ENCODE results near the gene POLR1H.
"Not testable (repeated sequence)": the region's sequence is repeated elsewhere in the genome, so short reads cannot be mapped to it uniquely, and the experiment has no call there.

Gene POLR1H, protein sequence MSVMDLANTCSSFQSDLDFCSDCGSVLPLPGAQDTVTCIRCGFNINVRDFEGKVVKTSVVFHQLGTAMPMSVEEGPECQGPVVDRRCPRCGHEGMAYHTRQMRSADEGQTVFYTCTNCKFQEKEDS

GRCh38 chr6:30061092-30061857, at the start of gene POLR1H:
POLR1H (plus strand) TSS chr6:30061265; CDS start chr6:30061525, 260 bp downstream.
- peak; percentile 92 to 98 for DNase-seq

GRCh38 chr6:30013291-30013922, 47.7 kb upstream of the POLR1H start:
- peak in 1 of 2 experiments; percentile 8 for DNase-seq

- no peak for DNase-seq
Measured at GRCh38 chr6:30019819-30020218, 41.2 kb upstream of the POLR1H start.

DNA sequence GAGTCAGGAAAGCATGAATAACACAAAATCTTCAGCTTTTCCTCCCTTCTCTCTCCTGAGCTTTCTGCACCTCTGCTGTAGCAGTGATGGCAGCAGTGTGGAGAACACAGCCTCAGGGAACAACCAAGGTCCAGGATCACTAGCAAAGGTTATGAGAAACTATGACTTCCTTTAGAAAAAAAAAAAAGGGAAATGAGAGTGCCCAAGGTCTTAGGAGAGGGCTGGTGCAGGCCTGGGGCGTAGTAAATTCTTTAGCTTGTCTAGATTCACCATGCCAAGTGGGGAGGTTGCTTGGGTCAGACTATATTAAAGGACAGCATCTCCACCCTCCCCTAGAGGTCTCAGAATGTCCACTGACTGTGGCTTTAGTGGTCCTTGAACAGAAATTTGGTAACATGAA, 40.4 kb upstream of the POLR1H start:
- DNase-seq = no peak

GRCh38 chr6:30022189-30022588, 38.9 kb upstream of the POLR1H start:
- no peak for DNase-seq

GRCh38 chr6:30022712-30023111, 38.4 kb upstream of the POLR1H start:
- not testable (repeated sequence) for DNase-seq

- no peak for DNase-seq
Measured at GRCh38 chr6:30025186-30025585, 35.9 kb upstream of the POLR1H start.

GRCh38 chr6:30029588-30029987, 31.5 kb upstream of the POLR1H start:
- no peak for DNase-seq

- no peak for DNase-seq
Measured at GRCh38 chr6:30031381-30031780, 29.7 kb upstream of the POLR1H start.

DNA sequence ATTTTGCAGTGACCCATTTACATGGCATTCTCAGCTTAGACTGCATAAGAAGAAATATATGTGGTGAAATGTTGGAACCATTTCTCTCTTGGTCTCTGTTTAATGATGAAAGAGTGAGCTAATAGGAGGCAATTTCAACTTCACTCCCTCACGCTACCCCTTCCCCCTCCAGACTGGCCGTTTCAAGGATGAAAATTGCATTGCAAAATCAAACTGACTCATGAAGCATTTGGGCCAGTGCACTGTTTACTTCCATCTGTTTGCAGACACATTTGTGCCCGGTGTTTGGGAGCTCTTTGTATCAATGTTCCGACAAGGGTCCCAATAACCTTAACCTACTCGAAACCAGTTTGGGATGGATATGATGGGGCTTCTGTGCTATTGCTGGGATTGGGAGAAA, 27.6 kb upstream of the POLR1H start:
- not testable (repeated sequence) for DNase-seq

GRCh38 chr6:30035784-30036183, 25.3 kb upstream of the POLR1H start:
- DNase-seq = no peak

DNA sequence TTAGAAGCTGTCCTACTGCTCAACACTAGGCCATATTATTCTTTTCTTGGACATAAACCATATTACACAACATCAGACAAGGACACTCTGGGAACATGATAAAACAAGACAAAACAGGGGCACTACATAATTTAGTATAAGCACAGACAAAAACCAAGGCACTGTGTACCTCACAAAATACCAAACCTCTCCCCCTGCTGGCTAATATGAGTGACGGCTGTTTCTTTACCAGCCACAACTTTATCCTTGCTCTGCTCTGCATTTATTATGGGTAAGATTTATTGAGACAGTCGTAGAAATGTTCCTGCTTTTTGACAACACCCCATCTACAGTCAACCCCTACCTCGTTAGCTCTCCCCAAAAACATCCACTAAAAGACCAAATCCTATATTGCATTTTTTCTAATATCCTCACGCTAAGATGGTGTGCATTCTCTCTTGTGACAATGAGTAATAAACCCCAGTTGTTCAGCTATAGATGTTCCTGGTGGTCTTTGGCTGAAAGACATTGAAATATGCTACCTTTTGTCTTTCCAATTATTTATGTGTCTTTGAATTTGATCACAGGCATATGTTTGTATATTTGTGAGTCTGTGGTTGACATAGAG, 23.8 kb upstream of the POLR1H start:
- DNase-seq = no peak

DNA sequence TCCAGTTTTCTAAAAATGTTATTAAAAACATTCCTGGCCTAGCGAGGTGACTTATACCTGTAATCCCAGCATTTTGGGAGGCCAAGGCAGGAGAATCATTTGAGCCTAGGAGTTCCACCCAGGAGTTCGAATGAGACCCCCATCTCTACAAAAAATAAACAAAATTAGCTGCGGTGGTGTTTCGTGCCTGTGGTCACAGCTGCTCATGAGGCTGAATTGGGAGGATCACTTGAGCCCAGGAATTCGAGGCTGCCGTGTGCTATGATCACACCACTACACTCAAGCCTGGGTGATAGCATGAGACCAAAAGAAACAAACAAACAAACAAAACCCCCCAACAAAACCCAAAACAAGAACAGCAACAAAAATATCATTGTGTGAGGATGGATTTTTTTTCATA, 19.8 kb upstream of the POLR1H start:
- no peak for DNase-seq

- DNase-seq = no peak
Measured at GRCh38 chr6:30041821-30042220, 19.2 kb upstream of the POLR1H start.

GRCh38 chr6:30042476-30042875, 18.6 kb upstream of the POLR1H start:
- DNase-seq = peak in 1 of 2 experiments; percentile 36

- DNase-seq = no peak
Measured at GRCh38 chr6:30042914-30043313, 18.2 kb upstream of the POLR1H start.

GRCh38 chr6:30043744-30044143, 17.3 kb upstream of the POLR1H start:
- DNase-seq = no peak

DNA sequence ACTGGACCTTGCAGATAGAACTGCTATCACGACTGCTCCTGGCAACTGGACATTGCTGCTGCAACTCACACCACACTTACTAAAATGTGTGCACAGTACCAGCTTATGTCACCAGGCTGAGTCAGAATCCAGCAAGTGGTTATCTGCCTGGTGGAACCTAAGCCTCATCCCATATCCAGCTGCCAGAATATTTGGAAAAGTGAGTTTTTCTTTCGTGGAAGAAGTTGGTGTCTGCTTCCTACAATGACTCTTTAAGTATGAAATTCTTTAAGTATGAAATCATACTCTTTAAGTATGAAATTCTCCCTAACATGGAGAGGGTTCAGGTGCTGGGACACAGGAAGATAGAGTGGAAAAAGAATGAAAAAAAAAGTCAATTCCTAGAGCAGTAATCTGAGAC, 16.4 kb upstream of the POLR1H start:
- DNase-seq = no peak

GRCh38 chr6:30047220-30047619, 13.8 kb upstream of the POLR1H start:
- DNase-seq = no peak

DNA sequence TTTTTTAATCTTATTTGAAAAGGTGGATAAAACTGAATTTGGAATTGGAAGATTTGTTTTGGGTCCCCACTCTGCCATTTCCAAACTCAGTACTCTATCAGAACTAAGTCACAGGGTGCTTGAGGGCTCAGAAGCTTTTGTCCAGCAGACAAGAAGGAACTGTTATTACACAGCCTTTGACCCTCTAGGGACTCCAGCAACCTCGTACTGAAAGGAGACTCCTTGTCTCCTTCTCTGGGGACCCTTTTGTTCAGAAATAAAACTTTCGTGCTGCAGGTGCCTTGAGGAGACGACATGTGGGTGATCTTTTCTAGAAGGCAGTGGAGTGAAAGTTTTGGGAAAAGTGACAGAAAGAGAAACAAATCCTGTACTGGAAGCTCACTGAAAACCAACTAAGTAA, 7.4 kb upstream of the POLR1H start:
- no peak for DNase-seq

- no peak for DNase-seq
Measured at GRCh38 chr6:30055513-30055912, 5.6 kb upstream of the POLR1H start.

DNA sequence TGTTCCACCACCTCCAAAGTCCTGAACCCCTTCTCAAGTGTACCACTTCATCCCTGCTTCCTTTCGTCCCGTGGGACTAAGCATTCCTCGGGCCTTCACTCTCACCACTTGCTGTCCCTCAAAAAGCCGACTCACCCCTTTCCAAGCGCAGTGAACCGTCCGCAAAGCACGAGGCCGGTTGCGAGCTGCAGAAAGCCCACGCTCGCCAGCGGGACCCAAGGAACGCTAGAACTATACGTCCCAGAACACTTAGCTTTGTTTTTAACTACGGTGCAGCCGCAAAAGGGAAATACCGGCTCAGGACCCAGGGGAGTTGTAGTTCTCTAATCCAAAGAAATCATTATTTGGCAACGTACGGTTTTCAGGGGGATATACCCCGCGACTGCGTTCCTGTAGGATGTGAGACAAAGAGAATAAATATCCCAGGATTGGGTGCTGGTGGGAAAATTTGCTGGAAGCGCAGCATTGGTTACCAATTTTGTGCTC, 416 bp upstream of the POLR1H start:
- no peak for DNase-seq

DNA sequence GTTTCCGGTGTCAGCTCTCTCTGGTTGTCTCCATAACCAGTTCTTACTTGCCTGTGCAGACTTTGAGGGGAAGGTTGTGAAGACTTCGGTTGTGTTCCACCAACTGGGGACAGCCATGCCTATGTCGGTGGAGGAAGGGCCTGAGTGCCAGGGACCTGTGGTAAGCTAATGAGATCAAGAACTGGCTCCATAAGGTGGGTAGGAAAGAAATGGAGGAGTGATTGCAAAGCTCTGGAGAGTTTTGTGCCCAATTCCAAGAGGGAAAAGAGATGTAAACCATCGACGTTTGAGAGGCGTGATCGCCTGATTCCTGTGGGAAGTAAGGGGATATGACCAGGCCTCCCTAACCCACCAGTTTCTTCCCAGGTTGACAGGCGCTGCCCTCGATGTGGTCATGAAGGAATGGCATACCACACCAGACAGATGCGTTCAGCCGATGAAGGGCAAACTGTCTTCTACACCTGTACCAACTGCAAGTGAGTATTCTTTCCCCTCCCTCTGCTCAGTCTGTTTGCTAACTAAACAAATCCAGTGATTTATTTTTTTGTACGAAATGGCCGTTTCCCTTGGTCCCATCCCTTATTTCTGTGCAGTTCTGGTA, 893 bp downstream of the POLR1H start:
- peak in 1 of 2 experiments; percentile 49 for DNase-seq

Measured in NCI-H2081 (cell line).